IPS DF 6.9 (cell line): ENCODE measurements around the gene GLT6D1.

Experiments used
- DNase-seq: peaks from one replicate; pipeline ENCODE4 v3.0.0-alpha.2; 2013; ENCODE audit warnings: low read depth, low spot score
- H3K27ac ChIP-seq: one replicate; pipeline ENCODE4 v1.5.1; 2013; ENCODE audit warnings: low read length, control low read depth
- H3K27me3 ChIP-seq: 2 replicates; pipeline ENCODE4 v1.6.1; 2013; ENCODE audit warnings: mild to moderate bottlenecking, low read length; ENCODE audit not compliant: control insufficient read depth, insufficient read depth
- H3K36me3 ChIP-seq: 2 replicates; pipeline ENCODE4 v1.6.1; 2013; ENCODE audit warnings: low read length; ENCODE audit not compliant: control insufficient read depth, insufficient read depth
- H3K4me1 ChIP-seq: 2 replicates; pipeline ENCODE4 v1.6.1; 2013; ENCODE audit warnings: low read length; ENCODE audit not compliant: control insufficient read depth, insufficient read depth
- H3K4me3 ChIP-seq: 2 replicates; pipeline ENCODE4 v1.5.1; 2013; ENCODE audit warnings: mild to moderate bottlenecking, low read length
- H3K9me3 ChIP-seq: 2 replicates; pipeline ENCODE4 v1.6.1; 2013; ENCODE audit warnings: low read length, inconsistent platforms; ENCODE audit not compliant: control insufficient read depth, insufficient read depth
- WGBS: extraction: QIAGEN DNeasy Blood & Tissue Kit; methylation state at CpG from one replicate; pipeline ENCODE4 v1.1.7; 2013; ENCODE audit warnings: mixed read lengths, missing lambda C conversion rate; ENCODE audit not compliant: insufficient read length, insufficient coverage; 5-methylcytosine and 5-hydroxymethylcytosine counted together

Gene GLT6D1

DNA sequence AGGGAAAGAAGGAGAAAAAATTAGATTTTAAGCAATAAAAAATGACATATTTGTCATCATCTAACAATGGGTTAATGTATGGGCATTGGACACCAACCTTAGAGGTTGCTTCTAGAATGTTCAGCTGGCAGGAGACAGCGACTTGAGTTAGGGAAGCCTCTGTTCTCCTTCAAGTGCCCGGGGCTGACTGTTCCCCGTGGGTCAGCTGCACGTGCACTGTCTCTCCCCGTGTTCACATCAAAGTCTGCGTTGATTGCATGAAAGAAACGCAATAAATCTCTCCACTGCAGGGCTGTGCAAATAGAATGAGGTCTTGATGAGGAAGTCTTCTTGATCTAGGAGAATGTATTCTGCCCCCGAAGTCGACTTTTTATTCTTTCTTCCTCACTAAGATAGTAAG lies at the start of gene GLT6D1:
Gene GLT6D1, minus strand, starts transcription at position 345 of the 400 bp plus-strand sequence. CDS start 353 bp downstream, outside the sequence.
- Histone ChIP-seq H3K27me3 (no peaks in the 10 kb centered on the region), H3K36me3 (no peaks in the 10 kb centered on the region), H3K4me1 (no peaks in the 10 kb centered on the region), H3K4me3 (no peak within 1 kb of the TSS), H3K9me3 (no peaks in the 10 kb centered on the region; the same call in 1 of the 2 replicates), H3K27ac (no peak within 1 kb of the TSS)
- WGBS = no CpG with 5 or more reads among the region's 9 CpGs
- no peak for DNase-seq

- H3K4me1 ChIP-seq = no peaks in the 10 kb centered on the region
- no peaks in the 10 kb centered on the region for H3K27me3 ChIP-seq
- DNase-seq = no peak
- no peak overlapping the region for H3K27ac ChIP-seq
- no peak overlapping the region for H3K4me3 ChIP-seq
- H3K36me3 ChIP-seq = no peaks in the 10 kb centered on the region
- no CpG with 5 or more reads among the region's 10 CpGs for WGBS
- no peaks in the 10 kb centered on the region for H3K9me3 ChIP-seq
Measured at GRCh38 chr9:135689011-135689410, 49.7 kb upstream of the GLT6D1 start.

DNA sequence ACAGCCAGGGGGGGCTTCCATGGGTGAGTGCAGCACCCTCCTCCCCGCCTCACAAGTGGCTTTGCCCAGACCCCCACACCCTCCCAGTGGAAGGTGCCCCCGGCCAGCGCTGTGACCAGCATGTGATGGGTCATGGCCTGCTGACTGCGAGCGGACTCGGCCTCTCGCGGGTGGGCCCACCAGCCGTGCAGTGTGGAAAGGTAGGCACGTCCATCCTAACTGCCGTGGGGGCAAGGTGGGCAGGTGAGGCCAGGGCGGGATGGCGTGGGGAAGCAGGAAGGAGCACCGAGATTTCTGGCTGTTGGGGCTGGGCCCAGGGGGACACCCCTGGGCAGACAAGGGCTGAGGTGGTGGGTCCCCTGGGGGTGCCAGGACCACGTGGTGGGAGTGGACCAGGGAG lies 47.9 kb upstream of the GLT6D1 start:
- no peaks in the 10 kb centered on the region for H3K36me3 ChIP-seq
- 0 out of 2 replicates have a peak, but pooled peaks cover under 1% of the 10 kb centered on the region for H3K4me1 ChIP-seq
- H3K9me3 ChIP-seq = no peaks in the 10 kb centered on the region
- H3K27me3 ChIP-seq = no peaks in the 10 kb centered on the region
- no peak for DNase-seq
- H3K27ac ChIP-seq = no peak overlapping the region
- H3K4me3 ChIP-seq = no peak overlapping the region
- WGBS = no CpG with 5 or more reads among the region's 15 CpGs

DNA sequence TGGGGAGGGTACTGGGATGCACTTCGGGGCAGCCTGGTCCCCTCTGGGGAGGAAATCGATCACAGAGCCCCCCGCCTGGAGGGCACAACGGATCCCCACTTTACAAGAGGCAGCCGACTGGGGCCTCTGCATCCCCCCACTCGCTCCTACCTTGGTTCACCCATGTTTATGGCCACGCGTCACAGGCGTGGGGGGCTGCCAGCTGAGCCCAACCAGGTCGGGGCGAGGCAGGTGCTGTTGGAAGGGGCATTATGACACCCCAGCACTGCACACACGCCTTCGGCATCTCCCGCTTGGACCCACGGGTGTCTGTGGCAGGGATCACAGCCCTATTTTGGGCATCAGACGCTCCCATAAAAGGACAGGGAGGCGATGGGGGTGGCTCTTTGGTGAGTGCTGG lies 45.4 kb upstream of the GLT6D1 start:
- no peaks in the 10 kb centered on the region for H3K36me3 ChIP-seq
- no CpG with 5 or more reads among the region's 17 CpGs for WGBS
- H3K27me3 ChIP-seq = no peaks in the 10 kb centered on the region
- no peak overlapping the region for H3K27ac ChIP-seq
- H3K4me3 ChIP-seq = no peak overlapping the region
- H3K9me3 ChIP-seq = no peaks in the 10 kb centered on the region
- H3K4me1 ChIP-seq = 0 out of 2 replicates have a peak, but pooled peaks cover 2% of the 10 kb centered on the region
- DNase-seq = no peak

- no peak for DNase-seq
- peaks cover 2% of the 10 kb centered on the region; the same call in 1 of the 2 replicates for H3K4me1 ChIP-seq
- no peaks in the 10 kb centered on the region for H3K9me3 ChIP-seq
- no peaks in the 10 kb centered on the region for H3K27me3 ChIP-seq
- H3K27ac ChIP-seq = no peak overlapping the region
- H3K36me3 ChIP-seq = no peaks in the 10 kb centered on the region
- WGBS = no CpG with 5 or more reads among the region's 15 CpGs
- no peak overlapping the region for H3K4me3 ChIP-seq
Measured at GRCh38 chr9:135683401-135684034, 44.2 kb upstream of the GLT6D1 start.

DNA sequence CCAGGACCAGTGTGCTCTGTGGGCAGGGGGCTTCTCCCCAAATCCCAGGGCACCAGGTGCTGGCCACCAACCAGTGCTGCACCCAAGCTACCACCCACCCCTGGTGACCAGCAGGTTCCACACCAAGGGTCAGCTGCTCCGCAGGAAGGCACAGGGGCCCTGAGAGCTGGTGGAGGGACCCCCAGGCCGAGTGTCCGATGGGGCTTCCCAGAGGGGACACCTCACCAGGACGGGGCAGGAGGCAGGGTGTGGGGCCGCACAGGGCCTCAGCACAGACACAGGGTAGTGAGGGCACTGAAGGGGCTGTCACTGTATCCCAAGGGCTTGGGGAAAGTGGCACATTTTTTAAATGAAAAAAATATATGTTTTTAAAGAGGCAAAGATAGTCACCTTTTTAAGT lies 41.8 kb upstream of the GLT6D1 start:
- H3K27me3 ChIP-seq = no peaks in the 10 kb centered on the region
- no CpG with 5 or more reads among the region's 5 CpGs for WGBS

GRCh38 chr9:135680056-135680455 lies 40.7 kb upstream of the GLT6D1 start:
- no CpG with 5 or more reads among the region's 16 CpGs for WGBS
- Histone ChIP-seq H3K9me3 (no peaks in the 10 kb centered on the region), H3K4me3 (no peak overlapping the region), H3K36me3 (no peaks in the 10 kb centered on the region), H3K27ac (no peak overlapping the region), H3K27me3 (no peaks in the 10 kb centered on the region), H3K4me1 (peaks cover 2% of the 10 kb centered on the region; the same call in 1 of the 2 replicates)
- DNase-seq = no peak

More for the DNA sequence above, 41.8 kb upstream of the GLT6D1 start:
- no peak overlapping the region for H3K4me3 ChIP-seq
- no peak for DNase-seq
- H3K4me1 ChIP-seq = peaks cover 2% of the 10 kb centered on the region; the same call in 1 of the 2 replicates
- H3K9me3 ChIP-seq = no peaks in the 10 kb centered on the region
- H3K36me3 ChIP-seq = no peaks in the 10 kb centered on the region
- no peak overlapping the region for H3K27ac ChIP-seq

DNA sequence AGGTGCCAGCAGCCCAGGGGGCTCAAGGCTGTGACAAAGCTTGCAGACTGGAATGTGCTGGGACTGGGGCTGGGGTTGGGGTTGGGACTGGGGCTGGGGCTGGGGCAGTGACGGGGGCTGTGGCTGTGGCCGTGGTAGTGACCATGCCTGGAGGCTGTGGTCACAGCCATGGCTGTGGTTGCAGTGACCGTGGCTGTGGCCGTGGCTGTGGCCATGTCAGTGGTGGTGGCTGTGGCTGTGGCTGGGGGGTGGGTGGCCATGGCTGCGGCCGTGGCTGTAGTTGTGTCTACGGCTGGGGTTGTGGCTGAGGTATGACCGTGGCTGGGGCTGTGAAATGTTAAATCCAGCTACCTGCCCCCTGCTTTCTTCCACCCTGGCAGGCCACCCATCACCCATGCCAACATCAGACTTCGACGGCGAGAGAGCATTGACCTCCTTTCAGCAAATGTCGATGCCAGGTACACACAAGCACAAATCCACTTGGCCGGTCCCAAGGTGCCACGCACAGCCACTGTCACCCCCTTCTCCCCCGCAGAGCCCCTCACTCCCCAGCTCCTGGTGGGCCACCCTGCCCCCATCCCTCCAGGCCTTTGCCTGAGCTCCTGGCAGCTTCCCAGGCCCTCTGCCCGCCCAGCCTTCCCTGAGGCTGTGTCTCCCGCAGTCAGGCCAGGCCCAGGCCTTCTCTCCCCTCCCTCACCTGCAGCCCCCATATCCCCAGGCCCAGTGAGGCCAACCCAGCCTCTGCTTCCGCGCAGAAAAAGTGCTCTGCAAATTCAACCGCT lies 39.1 kb upstream of the GLT6D1 start:
- H3K36me3 ChIP-seq = no peaks in the 10 kb centered on the region
- no CpG with 5 or more reads among the region's 20 CpGs for WGBS
- no peaks in the 10 kb centered on the region for H3K9me3 ChIP-seq
- no peaks in the 10 kb centered on the region for H3K27me3 ChIP-seq
- no peak overlapping the region for H3K27ac ChIP-seq
- DNase-seq = no peak
- no peak overlapping the region for H3K4me3 ChIP-seq
- H3K4me1 ChIP-seq = peaks cover 2% of the 10 kb centered on the region; the same call in 1 of the 2 replicates

- no peaks in the 10 kb centered on the region for H3K36me3 ChIP-seq
- peaks cover 2% of the 10 kb centered on the region; the same call in 1 of the 2 replicates for H3K4me1 ChIP-seq
- no peaks in the 10 kb centered on the region for H3K27me3 ChIP-seq
- no peak overlapping the region for H3K4me3 ChIP-seq
- no peak for DNase-seq
- no peak overlapping the region for H3K27ac ChIP-seq
- no CpG with 5 or more reads among the region's 22 CpGs for WGBS
- no peaks in the 10 kb centered on the region for H3K9me3 ChIP-seq
Measured at GRCh38 chr9:135677641-135678168, 38.4 kb upstream of the GLT6D1 start.

DNA sequence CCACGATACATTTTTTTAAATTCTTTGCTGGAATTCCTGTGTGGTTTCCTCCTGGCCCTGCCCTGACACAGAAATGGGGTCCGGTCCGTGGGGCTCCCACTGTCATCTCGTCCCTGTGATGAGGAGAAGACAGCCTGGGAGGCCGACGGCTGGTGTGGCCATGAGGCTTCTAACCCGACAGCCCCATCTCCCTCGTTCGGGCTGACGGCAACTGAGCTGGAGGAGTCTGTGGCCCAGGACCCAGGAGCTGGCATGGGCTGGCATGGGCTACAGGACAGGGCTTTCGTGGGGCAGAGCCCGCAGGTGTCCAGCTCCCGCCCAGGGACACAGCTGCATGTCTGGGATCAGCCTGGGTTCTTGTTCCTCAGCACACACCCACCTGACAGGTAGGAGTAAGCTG lies 37.6 kb upstream of the GLT6D1 start:
- Histone ChIP-seq H3K27me3 (no peaks in the 10 kb centered on the region), H3K4me1 (peaks cover 3% of the 10 kb centered on the region; the same call in 1 of the 2 replicates), H3K27ac (no peak overlapping the region), H3K4me3 (no peak overlapping the region), H3K36me3 (no peaks in the 10 kb centered on the region), H3K9me3 (no peaks in the 10 kb centered on the region)
- no peak for DNase-seq
- no CpG with 5 or more reads among the region's 13 CpGs for WGBS
